NCI-H2107 treated with DMSO at 0.1 percent for 48 hours (cell line): Measurements from ENCODE around the gene C3orf70.
"Not testable (repeated sequence)": the region's sequence is repeated elsewhere in the genome, so short reads cannot be mapped to it uniquely, and the experiment has no call there.

ENCODE experiments used
- DNase-seq: peaks from one replicate; lab custom pipeline; 2025; ENCODE audit not compliant: unreplicated experiment; lab: John Stamatoyannopoulos, UW

Gene C3orf70

GRCh38 chr3:185151101-185151963, 1.5 kb downstream of the C3orf70 start:
- no peak for DNase-seq

GRCh38 chr3:185150561-185150960, 2.3 kb downstream of the C3orf70 start:
- DNase-seq, result no peak

- no peak for DNase-seq
These were observed 3.3 kb downstream of the C3orf70 start for GRCh38 chr3:185149591-185149990.

GRCh38 chr3:185145511-185145910, 7.3 kb downstream of the C3orf70 start:
- no peak for DNase-seq

- no peak for DNase-seq
These were observed 8.1 kb downstream of the C3orf70 start for GRCh38 chr3:185144784-185145183.

- DNase-seq, result no peak
These were observed 15.0 kb downstream of the C3orf70 start for GRCh38 chr3:185137821-185138220.

GRCh38 chr3:185134509-185134908, 18.4 kb downstream of the C3orf70 start:
- no peak for DNase-seq

- no peak for DNase-seq
These were observed 21.1 kb downstream of the C3orf70 start for GRCh38 chr3:185131602-185132256.

GRCh38 chr3:185129083-185129482, 23.8 kb downstream of the C3orf70 start:
- DNase-seq, result no peak

GRCh38 chr3:185126201-185126600, 26.7 kb downstream of the C3orf70 start:
- DNase-seq, result no peak

- no peak for DNase-seq
These were observed 32.7 kb downstream of the C3orf70 start for GRCh38 chr3:185120126-185120525.

- DNase-seq, result no peak
These were observed 37.5 kb downstream of the C3orf70 start for GRCh38 chr3:185115371-185115770.

- no peak for DNase-seq
These were observed 38.1 kb downstream of the C3orf70 start for GRCh38 chr3:185114756-185115155.

GRCh38 chr3:185112186-185112585, 40.7 kb downstream of the C3orf70 start:
- no peak for DNase-seq

- DNase-seq, result not testable (repeated sequence)
These were observed 43.8 kb downstream of the C3orf70 start for GRCh38 chr3:185109012-185109411.

- DNase-seq, result not testable (repeated sequence)
These were observed 46.5 kb downstream of the C3orf70 start for GRCh38 chr3:185106256-185106890.

- no peak for DNase-seq
These were observed 49.3 kb downstream of the C3orf70 start for GRCh38 chr3:185103359-185104127.

GRCh38 chr3:185094697-185095096, 58.2 kb downstream of the C3orf70 start:
- no peak for DNase-seq

GRCh38 chr3:185093116-185093515, 59.7 kb downstream of the C3orf70 start:
- DNase-seq, result no peak

- no peak for DNase-seq
These were observed 62.0 kb downstream of the C3orf70 start for GRCh38 chr3:185090811-185091210.

- DNase-seq, result no peak
These were observed 63.1 kb downstream of the C3orf70 start for GRCh38 chr3:185089751-185090150.
